K562 (cell line): Measurements from ENCODE around the gene SHISA7. TPM values are rescaled to one million over a fixed set of nuclear protein-coding genes. Genes with fewer than 3 reads are reported as not detected.
A peak's percentile ranks its signal among the peaks of the same experiment; 100 is the strongest.

Experiments used
- AFF1 ChIP-seq, 2 experiments: fragments of 450-650 bp; IDR thresholded peaks; 2 replicates each; pipeline ENCODE4 v1.6.1; 2018; ENCODE audit warnings: mild to moderate bottlenecking in 2 of 2, low read depth in 1 of 2; ENCODE audit not compliant: partially characterized antibody in 2 of 2
- ATF1 ChIP-seq, 2 experiments: fragments of 450-650 bp in 1 of 2; IDR thresholded peaks; 2 replicates each; pipeline ENCODE4 v1.6.1; 2016; ENCODE audit warnings: missing compliant biosample characterization in 1 of 2, missing genetic modification characterization in 1 of 2
- CHD1 ChIP-seq: fragments of 200-600 bp; sonication (generic); IDR thresholded peaks from one replicate; pipeline ENCODE4 v1.6.1; 2012; ENCODE audit warnings: mild to moderate bottlenecking, moderate library complexity, low read length, inconsistent platforms
- ETV6 ChIP-seq, 3 experiments: fragments of 150-350 bp in 1 of 3; sonication (generic) in 1 of 3; formaldehyde crosslinking in 1 of 3; IDR thresholded peaks; 2 replicates each; pipeline versions ENCODE4 v1.6.1 to v1.8.0; 2014 to 2022; ENCODE audit warnings: borderline replicate concordance in 2 of 3, low read depth in 2 of 3, antibody characterized with exemption in 1 of 3, low read length in 1 of 3, mild to moderate bottlenecking in 1 of 3, missing genetic modification reagents in 1 of 3
- LCOR ChIP-seq: sonication (generic); formaldehyde crosslinking; IDR thresholded peaks from 2 replicates; pipeline ENCODE4 v1.8.0; 2022; ENCODE audit warnings: mild to moderate bottlenecking, missing genetic modification reagents
- MCM2 ChIP-seq: fragments of 450-650 bp; IDR thresholded peaks from 2 replicates; pipeline ENCODE4 v1.6.1; 2017; ENCODE audit warnings: low read depth, mild to moderate bottlenecking
- NKRF ChIP-seq: fragments of 450-650 bp; IDR thresholded peaks from 2 replicates; pipeline ENCODE4 v1.6.1; 2016; ENCODE audit warnings: borderline replicate concordance
- NRF1 ChIP-seq, 2 experiments: fragments of 450-650 bp; IDR thresholded peaks in 1 of 2; conservative IDR thresholded peaks in 1 of 2; 2 replicates each; pipeline ENCODE4 v1.6.1; 2014; ENCODE audit warnings: mild to moderate bottlenecking in 2 of 2
- POLR2AphosphoS5 ChIP-seq: IDR thresholded peaks from 2 replicates; pipeline ENCODE4 v1.6.1; 2011; ENCODE audit warnings: mild to moderate bottlenecking, low read depth, low read length, moderate library complexity; ENCODE audit not compliant: control insufficient read depth, insufficient read depth
- PTBP1 ChIP-seq: fragments of 200-400 bp; formaldehyde crosslinking; IDR thresholded peaks from 2 replicates; pipeline ENCODE4 v1.6.1; 2017; ENCODE audit warnings: low read depth, low read length
- RB1 ChIP-seq: fragments of 450-650 bp; IDR thresholded peaks from 2 replicates; pipeline ENCODE4 v1.6.1; 2017; ENCODE audit warnings: low read depth, mild to moderate bottlenecking
- RUNX1 ChIP-seq: sonication (generic); IDR thresholded peaks from 2 replicates; pipeline ENCODE4 v1.6.1; 2016; ENCODE audit warnings: antibody characterized with exemption, low read depth
- SP1 ChIP-seq: sonication (generic); formaldehyde crosslinking; IDR thresholded peaks from 2 replicates; pipeline ENCODE4 v1.8.1; 2022; ENCODE audit warnings: mild to moderate bottlenecking, missing genetic modification reagents
- TEAD1 ChIP-seq, 2 experiments: fragments of 450-650 bp in 1 of 2; sonication (generic) in 1 of 2; formaldehyde crosslinking; IDR thresholded peaks; 2 replicates each; pipeline versions ENCODE4 v1.4.0 to v1.8.0; 2020 to 2022; ENCODE audit warnings: mild to moderate bottlenecking in 2 of 2, missing genetic modification reagents in 1 of 2
- ZNF212 ChIP-seq: fragments of 450-650 bp; formaldehyde crosslinking; IDR thresholded peaks from 2 replicates; pipeline ENCODE4 v1.4.0; 2020; ENCODE audit warnings: mild to moderate bottlenecking
- ZNF511 ChIP-seq: sonication (generic); formaldehyde crosslinking; IDR thresholded peaks from 2 replicates; pipeline ENCODE4 v1.8.0; 2022; ENCODE audit warnings: mild to moderate bottlenecking, missing genetic modification reagents
- polyA plus RNA-seq, 8 experiments: library from polyadenylated mRNA; depleted of rRNA in 4 of 8; stranded (reverse) in 5 of 8; unstranded in 3 of 8; fragments of >200 nt; fragmentation: Nextera tagmentation in 2 of 8; fragmentation: Illumina TruSeq in 1 of 8; extraction: Ambion mirVana in 2 of 8; extraction: Trizol in 1 of 8; gene quantifications; 2 replicates each; pipeline versions ENCODE4 v1.2.1 to v1.2.3, GENCODE V29; 2011 to 2014; ENCODE audit warnings: inconsistent platforms in 1 of 8, missing spikeins in 1 of 8
- total RNA-seq, 7 experiments: library from RNA; depleted of rRNA in 6 of 7; stranded (reverse); fragments of >200 nt in 6 of 7; fragmentation: Illumina TruSeq in 2 of 7; extraction: Trizol in 2 of 7; gene quantifications; 2 replicates each; pipeline versions ENCODE4 v1.2.1 to v1.2.3, GENCODE V29; 2011 to 2021; ENCODE audit warnings: low replicate concordance in 1 of 7

Gene SHISA7
- total and polyA plus RNA-seq, 9 of the 15 experiments (the other 6 are each of a cell fraction or from before 2014, with no cell fraction given): 0.01 to 0.40 (median 0.07) TPM

GRCh38 chr19:55385724-55386492, 57.2 kb downstream of the SHISA7 start, which contains the start of gene RPL28 (continued):
- TF ChIP-seq ZNF212 (CRISPR knock-in tag) (0 out of 2 replicates have a peak, but pooled peaks have one; percentile 68), CHD1 (peak; percentile 97), AFF1 (IDR thresholded peaks at IDR 0.05; ENCODE audit: low read depth in 1 of 2, partially characterized antibody in 2 of 2) (peak in 1 of 2 experiments; percentile 53), NRF1 (conservative IDR thresholded peaks at IDR 0.05 in 1 of 2, IDR thresholded peaks at IDR 0.05 in 1 of 2) (peak; percentile 19 to 50; a peak in 2 of 4 replicates), POLR2AphosphoS5 (peak; percentile 97), ZNF511 (CRISPR knock-in tag) (peak; percentile 64; the same call in 1 of the 2 replicates), PTBP1 (peak; percentile 64; the same call in 1 of the 2 replicates), SP1 (peak; percentile 87; the same call in 1 of the 2 replicates), ATF1 (CRISPR knock-in tag; IDR thresholded peaks at IDR 0.05) (no peak), ATF1 (tag; IDR thresholded peaks at IDR 0.05) (peak; percentile 93), RB1 (peak; percentile 68), MCM2 (no peak), RUNX1 (0 out of 2 replicates have a peak, but pooled peaks have one; percentile 45), LCOR (CRISPR knock-in tag) (no peak), NKRF (peak; percentile 93), TEAD1 (CRISPR knock-in tag; IDR thresholded peaks at IDR 0.05) (peak in 1 of 2 experiments; percentile 61; a peak in 1 of 4 replicates), ETV6 (IDR thresholded peaks at IDR 0.05; ENCODE audit: borderline replicate concordance in 1 of 2, low read depth in 2 of 2, low read length in 1 of 2) (peak in 1 of 2 experiments; percentile 59; a peak in 1 of 4 replicates), ETV6 (CRISPR knock-in tag; IDR thresholded peaks at IDR 0.05; ENCODE audit: borderline replicate concordance) (0 out of 2 replicates have a peak, but pooled peaks have one; percentile 68)
